ENCODE data around the gene COX17.

Gene COX17

GRCh38 chr3:119642746-119643473 is 34.3 kb downstream of the COX17 start:
- DNase-seq: peak; percentile 33

- DNase-seq: no peak
These were observed 35.8 kb downstream of the COX17 start for GRCh38 chr3:119641416-119641815.

DNA sequence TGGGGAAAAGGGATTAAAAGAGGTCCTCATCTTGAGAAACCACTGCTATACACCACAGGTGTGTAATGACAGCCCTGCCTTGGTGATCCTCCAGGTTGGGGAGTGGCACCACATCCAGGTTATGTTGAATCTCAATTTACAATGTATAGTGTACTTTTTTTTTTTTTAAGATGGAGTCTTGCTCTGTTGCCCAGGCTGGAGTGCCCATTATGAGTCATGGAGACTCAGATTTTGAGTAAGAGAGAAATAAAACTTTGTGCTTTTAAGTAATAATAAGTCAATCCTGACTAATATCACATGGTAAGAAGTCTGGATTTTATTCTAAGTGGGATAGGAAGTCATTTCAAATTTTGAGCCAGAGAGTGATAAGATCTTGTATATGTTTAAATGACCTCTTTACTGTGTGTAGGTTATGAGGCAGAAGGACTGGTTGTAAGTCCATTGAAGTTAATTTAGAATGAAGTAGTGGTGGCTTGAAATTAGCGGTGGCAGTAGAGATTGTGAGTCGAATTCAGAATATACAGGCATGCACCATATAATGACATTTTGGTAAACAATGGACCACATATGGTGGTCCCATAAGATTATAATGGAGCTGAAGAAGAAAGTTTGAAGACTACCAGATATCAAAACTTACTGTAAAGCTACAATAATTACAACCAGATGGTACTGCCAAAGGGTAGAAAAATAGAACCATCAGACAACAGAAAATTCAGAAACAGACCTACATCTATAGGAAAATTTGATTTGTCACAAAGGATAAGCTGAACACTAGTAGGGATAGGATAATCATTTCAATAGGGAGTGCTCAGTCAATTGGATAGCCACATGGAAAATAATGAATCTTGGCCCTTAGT is 37.5 kb downstream of the COX17 start:
- peak; percentile 20 for DNase-seq

- peak; percentile 9 for DNase-seq
These were observed 39.3 kb downstream of the COX17 start for GRCh38 chr3:119637679-119638477.

GRCh38 chr3:119636891-119637611 is 40.2 kb downstream of the COX17 start:
- DNase-seq: no peak

GRCh38 chr3:119636249-119636648 is 41.0 kb downstream of the COX17 start:
- DNase-seq: no peak

- DNase-seq: no peak
These were observed 41.5 kb downstream of the COX17 start for GRCh38 chr3:119635719-119636118.

GRCh38 chr3:119632829-119633228 is 44.4 kb downstream of the COX17 start:
- no peak for DNase-seq

DNA sequence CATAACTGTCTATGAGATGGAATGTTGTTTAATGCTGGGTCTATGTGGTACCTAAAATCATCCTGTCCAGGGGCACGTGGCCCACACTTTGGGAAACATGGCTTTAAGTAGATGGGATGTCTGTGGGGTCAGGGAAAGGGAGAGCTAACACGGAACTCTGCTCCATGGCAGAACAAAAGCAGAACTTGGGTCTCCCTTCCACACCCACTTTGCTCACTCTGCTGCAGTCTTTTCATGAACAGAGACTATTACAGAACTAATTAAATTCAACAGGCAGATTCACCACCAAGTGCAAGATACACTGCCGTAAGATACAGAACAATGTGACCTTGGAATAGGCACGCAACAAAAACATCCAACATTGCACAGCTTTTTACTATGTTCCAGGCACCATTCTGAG is 45.0 kb downstream of the COX17 start:
- no peak for DNase-seq

DNA sequence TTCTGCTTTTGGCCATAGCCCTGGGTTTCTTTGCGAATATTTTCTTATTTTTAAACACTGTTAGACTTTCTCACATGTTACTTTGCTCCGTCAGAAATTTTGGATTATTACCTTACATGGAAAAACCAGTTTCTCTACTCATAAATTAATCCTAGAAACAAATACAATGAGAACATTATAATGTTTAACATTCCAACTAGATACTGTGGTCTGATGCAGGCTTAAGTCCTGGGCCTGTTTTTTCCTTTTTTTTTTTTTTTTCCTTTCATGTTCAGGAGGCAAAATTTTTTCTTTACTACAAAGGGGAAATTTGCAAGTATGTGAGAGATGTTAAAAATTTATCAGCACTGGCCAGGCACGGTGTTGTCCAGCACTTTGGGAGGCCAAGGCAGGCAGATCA is 45.7 kb downstream of the COX17 start:
- no peak for DNase-seq

GRCh38 chr3:119630880-119631329 is 46.3 kb downstream of the COX17 start:
- DNase-seq: no peak

DNA sequence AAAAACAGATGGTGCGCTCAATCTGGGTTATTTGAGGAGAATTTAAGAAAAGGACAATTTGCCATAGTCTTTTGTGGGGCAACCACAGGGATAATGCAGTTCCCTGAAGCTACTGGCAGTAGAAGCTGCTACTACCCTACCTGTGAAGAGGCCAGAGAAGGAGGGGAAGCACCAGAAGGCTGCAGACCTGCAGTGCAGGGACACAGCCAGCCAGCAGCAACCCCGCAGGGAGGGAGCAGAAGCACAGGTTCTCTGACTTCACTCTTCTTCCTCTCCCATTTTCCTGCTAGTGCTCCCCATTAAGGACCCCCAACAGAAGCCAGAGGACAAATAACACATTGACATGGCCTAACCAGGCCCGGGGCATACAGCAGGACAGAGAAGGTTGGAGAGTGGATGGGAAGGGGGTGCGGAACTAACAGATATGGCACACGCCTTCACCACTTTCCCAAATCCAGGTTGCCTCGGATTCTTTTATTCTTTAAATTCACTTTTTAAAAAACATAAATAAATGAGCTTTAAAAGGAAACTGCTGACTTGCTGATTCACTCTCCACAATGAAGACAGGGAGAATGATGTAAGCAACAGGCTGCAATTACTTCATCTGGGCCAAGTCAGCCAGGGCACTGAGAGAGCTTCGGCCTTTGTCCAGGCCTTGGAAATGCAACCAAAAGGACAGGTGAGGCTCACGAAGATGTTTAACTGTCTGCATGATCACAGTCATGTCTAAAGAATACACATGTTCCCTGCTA is 46.9 kb downstream of the COX17 start:
- DNase-seq: no peak

GRCh38 chr3:119628816-119629445 is 48.3 kb downstream of the COX17 start:
- DNase-seq: no peak

DNA sequence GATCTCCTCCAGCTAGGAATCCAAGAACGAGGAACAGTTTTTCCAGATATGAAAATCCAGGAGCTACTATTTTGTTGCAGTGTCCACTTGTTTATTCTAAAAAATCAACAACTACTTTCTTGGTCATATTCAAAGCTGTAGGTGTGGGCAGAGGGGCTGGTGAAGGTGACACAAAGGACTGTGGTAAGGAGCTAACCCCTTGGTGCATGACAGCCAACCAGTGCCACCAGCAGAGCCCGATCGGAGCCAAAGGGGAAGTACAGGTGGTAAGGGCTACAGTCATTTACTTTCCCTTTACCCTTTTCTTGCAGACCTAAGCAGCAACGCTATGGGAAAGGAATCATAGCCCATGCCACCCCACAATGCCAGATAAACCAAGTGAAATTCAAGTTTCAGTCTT is 48.8 kb downstream of the COX17 start:
- peak; percentile 45 for DNase-seq

GRCh38 chr3:119627461-119627860 is 49.7 kb downstream of the COX17 start:
- DNase-seq: peak; percentile 25

- DNase-seq: no peak
These were observed 51.0 kb downstream of the COX17 start for GRCh38 chr3:119626196-119626595.

GRCh38 chr3:119625451-119626153 is 51.6 kb downstream of the COX17 start:
- DNase-seq: no peak

DNA sequence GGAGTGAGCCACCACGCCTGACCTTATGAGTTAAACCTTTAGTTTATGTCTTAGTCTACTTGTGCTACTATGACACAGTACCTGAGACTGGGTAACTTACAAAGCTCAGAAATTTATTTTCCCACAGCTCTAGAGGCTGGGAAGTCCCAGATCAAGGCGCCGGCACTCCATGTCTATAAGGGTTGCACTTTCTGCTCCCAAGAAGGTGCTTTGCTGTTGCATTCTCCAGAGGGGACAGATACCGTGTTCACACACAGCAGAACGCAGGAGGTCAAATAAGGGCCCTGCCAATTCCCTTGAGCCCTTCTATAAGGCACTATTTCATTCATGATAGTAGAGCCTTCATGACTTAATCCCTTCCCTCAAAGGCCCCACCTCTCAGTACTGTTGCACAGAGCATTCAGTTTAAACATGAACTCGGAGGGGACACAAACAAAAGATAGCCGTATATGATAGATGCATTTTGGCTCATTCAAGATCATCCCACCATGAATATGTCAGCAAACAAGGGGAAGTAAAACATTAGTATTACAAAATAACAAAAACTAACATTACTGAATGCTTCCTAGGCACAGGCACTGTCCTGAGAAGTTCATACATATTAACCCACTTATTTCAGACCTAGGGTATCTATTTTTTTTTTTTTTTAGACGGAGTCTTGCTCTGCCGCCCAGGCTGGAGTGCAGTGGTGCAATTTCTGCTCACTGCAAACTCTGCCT is 53.0 kb downstream of the COX17 start:
- no peak for DNase-seq

GRCh38 chr3:119620899-119621298 is 56.3 kb downstream of the COX17 start:
- DNase-seq: no peak

Data from activated CD4-positive, alpha-beta T cell treated with anti-CD3 and anti-CD28 coated beads for 48 hours (primary cell).